Right kidney (tissue), 1 donor: ENCODE measurements around the gene CREB3L1.

ENCODE experiments used
- DNase-seq: peaks from one replicate; pipeline ENCODE4 v3.0.0-alpha.2; 2016

CREB3L1 gene

GRCh38 chr11:46366661-46367161 is 89.2 kb downstream of the CREB3L1 start:
- DNase-seq = no peak

- DNase-seq = peak; percentile 49
Observed at GRCh38 chr11:46367244-46367915, 89.9 kb downstream of the CREB3L1 start.

GRCh38 chr11:46367916-46368267 is 90.4 kb downstream of the CREB3L1 start:
- DNase-seq = no peak

GRCh38 chr11:46369458-46370152 is 92.1 kb downstream of the CREB3L1 start:
- no peak for DNase-seq

- no peak for DNase-seq
Observed at GRCh38 chr11:46370253-46370652, 92.8 kb downstream of the CREB3L1 start.
